ENCODE measurements around the gene PPP1R14C. TPM values are rescaled to one million over a fixed set of nuclear protein-coding genes. Genes with fewer than 3 reads are reported as not detected.

PPP1R14C gene
- total RNA-seq, 1 experiment from 2014 or later, result 4.6 TPM

DNA sequence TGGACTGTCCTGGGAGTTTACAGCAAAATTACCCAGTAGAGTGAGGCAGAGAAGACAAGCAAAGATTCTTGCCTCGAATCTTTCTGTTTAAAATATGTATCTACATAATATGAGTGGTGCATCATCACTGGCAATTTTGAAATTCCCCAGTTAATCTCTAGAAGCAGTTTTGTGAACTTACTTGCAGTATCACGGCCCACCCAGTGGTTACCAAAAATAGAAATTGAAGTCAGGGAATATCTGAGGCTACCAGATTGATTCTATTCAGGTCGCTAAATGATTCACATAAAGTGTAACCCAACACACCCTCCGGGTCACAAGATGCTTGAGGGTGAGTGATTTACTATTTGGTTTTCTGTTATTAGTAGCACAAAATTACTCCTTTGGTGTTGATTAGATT is 111.9 kb downstream of the PPP1R14C start:
- Histone ChIP-seq H3K27me3 (replicated peaks; ENCODE audit: insufficient read depth, low read depth, low read length, poor library complexity) (no peaks in the 10 kb centered on the region), H3K36me3 (ENCODE audit: insufficient read depth, low read length, poor library complexity, severe bottlenecking) (no peaks in the 10 kb centered on the region), H3K27ac (ENCODE audit: low read depth, low read length, poor library complexity, severe bottlenecking) (no peak overlapping the region), H3K4me3 (ENCODE audit: low read depth, low read length, poor library complexity, severe bottlenecking) (no peak overlapping the region), H3K4me1 (ENCODE audit: insufficient read depth, low read length, poor library complexity, severe bottlenecking) (peaks cover 6% of the 10 kb centered on the region), H3K9me3 (ENCODE audit: low read depth, low read length, poor library complexity, severe bottlenecking) (no peaks in the 10 kb centered on the region)
- no peak for DNase-seq (ENCODE audit: low spot score)
- intact Hi-C loops (cut with micrococcal nuclease; ENCODE audit: unreplicated experiment), result no loop called here
- BruUV-seq (replicated peaks), result no TSS peak
- POLR2A ChIA-PET (ENCODE audit: low non-redundant PET), result no interaction called here
- TF ChIP-seq EZH2 (IDR thresholded peaks at IDR 0.05; ENCODE audit: borderline replicate concordance, low read depth, low read length, poor library complexity, severe bottlenecking), result no peak
- TF ChIP-seq, protein P1, sequence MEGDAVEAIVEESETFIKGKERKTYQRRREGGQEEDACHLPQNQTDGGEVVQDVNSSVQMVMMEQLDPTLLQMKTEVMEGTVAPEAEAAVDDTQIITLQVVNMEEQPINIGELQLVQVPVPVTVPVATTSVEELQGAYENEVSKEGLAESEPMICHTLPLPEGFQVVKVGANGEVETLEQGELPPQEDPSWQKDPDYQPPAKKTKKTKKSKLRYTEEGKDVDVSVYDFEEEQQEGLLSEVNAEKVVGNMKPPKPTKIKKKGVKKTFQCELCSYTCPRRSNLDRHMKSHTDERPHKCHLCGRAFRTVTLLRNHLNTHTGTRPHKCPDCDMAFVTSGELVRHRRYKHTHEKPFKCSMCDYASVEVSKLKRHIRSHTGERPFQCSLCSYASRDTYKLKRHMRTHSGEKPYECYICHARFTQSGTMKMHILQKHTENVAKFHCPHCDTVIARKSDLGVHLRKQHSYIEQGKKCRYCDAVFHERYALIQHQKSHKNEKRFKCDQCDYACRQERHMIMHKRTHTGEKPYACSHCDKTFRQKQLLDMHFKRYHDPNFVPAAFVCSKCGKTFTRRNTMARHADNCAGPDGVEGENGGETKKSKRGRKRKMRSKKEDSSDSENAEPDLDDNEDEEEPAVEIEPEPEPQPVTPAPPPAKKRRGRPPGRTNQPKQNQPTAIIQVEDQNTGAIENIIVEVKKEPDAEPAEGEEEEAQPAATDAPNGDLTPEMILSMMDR (conservative IDR thresholded peaks at IDR 0.05; ENCODE audit: low read depth, low read length), result no peak
- CTCF ChIA-PET, result no interaction called here

DNA sequence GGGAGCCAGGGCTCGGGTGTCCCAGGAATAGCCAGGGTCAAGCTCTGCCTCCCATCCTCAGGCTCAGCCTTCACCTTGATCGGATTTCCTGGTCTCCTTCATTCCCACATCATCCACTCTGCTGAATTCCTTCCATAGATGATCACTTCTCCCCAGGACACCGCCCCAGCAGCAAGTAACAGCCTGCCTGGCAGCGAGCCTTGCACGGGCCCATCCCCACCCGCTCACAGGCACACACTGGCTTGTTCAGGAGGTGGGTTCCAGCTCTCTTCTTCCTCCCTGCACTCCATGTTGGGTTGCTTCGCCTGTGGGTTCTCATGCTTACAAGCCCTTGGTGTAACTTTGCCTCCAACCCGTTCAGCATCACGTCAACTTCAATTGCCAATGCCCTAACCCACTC is 113.0 kb downstream of the PPP1R14C start:
- BruUV-seq (replicated peaks), result no TSS peak
- Histone ChIP-seq H3K4me3 (ENCODE audit: low read depth, low read length, poor library complexity, severe bottlenecking) (no peak overlapping the region), H3K4me1 (ENCODE audit: insufficient read depth, low read length, poor library complexity, severe bottlenecking) (peaks cover 4% of the 10 kb centered on the region), H3K36me3 (ENCODE audit: insufficient read depth, low read length, poor library complexity, severe bottlenecking) (no peaks in the 10 kb centered on the region), H3K27me3 (replicated peaks; ENCODE audit: insufficient read depth, low read depth, low read length, poor library complexity) (no peaks in the 10 kb centered on the region), H3K27ac (ENCODE audit: low read depth, low read length, poor library complexity, severe bottlenecking) (no peak overlapping the region), H3K9me3 (ENCODE audit: low read depth, low read length, poor library complexity, severe bottlenecking) (no peaks in the 10 kb centered on the region)
- POLR2A ChIA-PET (ENCODE audit: low non-redundant PET), result no interaction called here
- no peak for DNase-seq (ENCODE audit: low spot score)
- TF ChIP-seq, protein P1 (conservative IDR thresholded peaks at IDR 0.05; ENCODE audit: low read depth, low read length), result no peak
- TF ChIP-seq EZH2 (IDR thresholded peaks at IDR 0.05; ENCODE audit: borderline replicate concordance, low read depth, low read length, poor library complexity, severe bottlenecking), result no peak
- intact Hi-C loops (cut with micrococcal nuclease; ENCODE audit: unreplicated experiment), result no loop called here
- CTCF ChIA-PET, result no interaction called here

DNA sequence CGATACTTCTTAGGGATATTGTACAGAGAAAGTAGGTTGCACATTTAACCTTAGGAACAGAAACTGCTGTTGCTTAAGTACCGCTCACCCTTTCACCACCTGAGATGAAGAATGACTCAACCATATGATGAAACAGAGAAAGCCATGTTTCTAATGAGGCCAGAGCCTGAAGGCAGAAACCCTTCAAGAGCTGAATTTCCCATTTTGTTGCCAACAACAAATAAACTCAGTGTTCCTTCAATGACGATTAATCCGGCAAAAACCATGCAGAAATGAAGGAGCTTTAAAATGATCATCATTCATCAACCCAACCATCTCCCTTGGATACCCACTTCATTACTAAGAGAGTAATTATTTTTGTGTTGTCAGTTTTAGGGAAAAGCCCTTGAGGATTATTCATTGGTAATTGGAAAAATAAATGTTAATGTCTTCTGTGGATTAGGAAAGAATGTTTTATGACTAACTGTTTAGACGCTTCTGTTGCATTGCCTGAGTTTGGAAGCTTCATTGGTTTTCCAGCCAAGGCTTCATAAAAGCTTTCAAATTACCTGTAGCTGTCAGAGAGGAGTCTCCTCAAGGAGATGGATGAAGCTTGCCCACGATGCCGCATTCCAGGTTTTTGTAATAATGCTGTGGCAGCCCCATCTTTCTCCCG is 113.9 kb downstream of the PPP1R14C start:
- TF ChIP-seq, protein P1 (conservative IDR thresholded peaks at IDR 0.05; ENCODE audit: low read depth, low read length), result no peak
- TF ChIP-seq EZH2 (IDR thresholded peaks at IDR 0.05; ENCODE audit: borderline replicate concordance, low read depth, low read length, poor library complexity, severe bottlenecking), result no peak
- DNase-seq (ENCODE audit: low spot score), result no peak

More for the DNA sequence above, 113.9 kb downstream of the PPP1R14C start:
- Histone ChIP-seq H3K9me3 (ENCODE audit: low read depth, low read length, poor library complexity, severe bottlenecking) (no peaks in the 10 kb centered on the region), H3K27me3 (replicated peaks; ENCODE audit: insufficient read depth, low read depth, low read length, poor library complexity) (no peaks in the 10 kb centered on the region), H3K36me3 (ENCODE audit: insufficient read depth, low read length, poor library complexity, severe bottlenecking) (no peaks in the 10 kb centered on the region), H3K4me3 (ENCODE audit: low read depth, low read length, poor library complexity, severe bottlenecking) (no peak overlapping the region), H3K4me1 (ENCODE audit: insufficient read depth, low read length, poor library complexity, severe bottlenecking) (no peaks in the 10 kb centered on the region), H3K27ac (ENCODE audit: low read depth, low read length, poor library complexity, severe bottlenecking) (no peak overlapping the region)
- BruUV-seq (replicated peaks), result no TSS peak
- POLR2A ChIA-PET (ENCODE audit: low non-redundant PET), result no interaction called here
- intact Hi-C loops (cut with micrococcal nuclease; ENCODE audit: unreplicated experiment), result no loop called here
- CTCF ChIA-PET, result no interaction called here

Data from A673 (cell line).